Stimulated activated naive CD8-positive, alpha-beta T cell treated with anti-CD3 and anti-CD28 coated beads, Interleukin-15, Interleukin-2, amounts not matched to agents 100 U/mL and 50 U/mL, for 24 hours (primary cell): ENCODE measurements around the gene P2RY11.

Experiments
- ATAC-seq: fragments of 150-1000 bp; cut with Tn5 transposase; one replicate; pipeline ENCODE4 v1.10.0; 2021
- DNase-seq: peaks from one replicate; pipeline ENCODE4 v3.0.0; 2021

P2RY11 gene

DNA sequence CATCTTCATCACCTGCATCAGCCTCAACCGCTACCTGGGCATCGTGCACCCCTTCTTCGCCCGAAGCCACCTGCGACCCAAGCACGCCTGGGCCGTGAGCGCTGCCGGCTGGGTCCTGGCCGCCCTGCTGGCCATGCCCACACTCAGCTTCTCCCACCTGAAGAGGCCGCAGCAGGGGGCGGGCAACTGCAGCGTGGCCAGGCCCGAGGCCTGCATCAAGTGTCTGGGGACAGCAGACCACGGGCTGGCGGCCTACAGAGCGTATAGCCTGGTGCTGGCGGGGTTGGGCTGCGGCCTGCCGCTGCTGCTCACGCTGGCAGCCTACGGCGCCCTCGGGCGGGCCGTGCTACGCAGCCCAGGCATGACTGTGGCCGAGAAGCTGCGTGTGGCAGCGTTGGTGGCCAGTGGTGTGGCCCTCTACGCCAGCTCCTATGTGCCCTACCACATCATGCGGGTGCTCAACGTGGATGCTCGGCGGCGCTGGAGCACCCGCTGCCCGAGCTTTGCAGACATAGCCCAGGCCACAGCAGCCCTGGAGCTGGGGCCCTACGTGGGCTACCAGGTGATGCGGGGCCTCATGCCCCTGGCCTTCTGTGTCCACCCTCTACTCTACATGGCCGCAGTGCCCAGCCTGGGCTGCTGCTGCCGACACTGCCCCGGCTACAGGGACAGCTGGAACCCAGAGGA is 2.6 kb downstream of the P2RY11 start:
- peak; percentile 2 for ATAC-seq
- peak; percentile 32 for DNase-seq

DNA sequence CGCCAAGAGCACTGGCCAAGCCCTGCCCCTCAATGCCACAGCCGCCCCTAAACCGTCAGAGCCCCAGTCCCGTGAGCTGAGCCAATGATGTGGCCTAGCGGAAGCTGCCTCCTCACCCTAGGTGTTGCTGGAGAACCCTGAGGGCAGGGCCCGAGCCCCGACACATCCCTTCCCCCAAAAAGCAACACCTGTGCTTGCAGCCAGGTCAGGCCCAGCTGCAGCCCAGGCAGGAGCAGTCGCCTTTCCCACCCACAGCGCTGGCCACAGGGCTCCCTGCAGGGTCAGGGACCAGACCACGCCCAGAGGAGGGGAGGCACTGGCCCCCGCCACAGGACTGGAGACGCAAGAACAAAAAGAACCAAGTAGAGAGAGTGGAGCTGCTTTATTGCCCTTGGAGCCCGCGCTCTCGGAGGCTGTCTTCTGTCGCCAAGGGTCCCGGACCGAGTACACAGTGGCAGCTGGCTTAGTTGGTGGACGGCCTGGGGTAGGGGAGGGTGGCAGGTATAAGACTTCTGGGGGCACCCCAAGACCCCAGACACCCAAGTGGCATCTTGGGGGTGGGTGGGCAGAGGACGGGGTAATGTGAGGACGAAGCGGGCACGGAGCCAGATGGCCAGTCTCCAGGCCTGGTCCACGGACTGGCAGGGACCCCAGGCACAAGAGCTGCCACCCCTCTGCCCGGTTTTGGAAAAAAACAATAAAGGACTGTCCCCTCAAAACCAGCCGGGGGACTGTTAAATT is 3.3 kb downstream of the P2RY11 start:
- ATAC-seq = peak; percentile 0
- peak; percentile 51 for DNase-seq

DNA sequence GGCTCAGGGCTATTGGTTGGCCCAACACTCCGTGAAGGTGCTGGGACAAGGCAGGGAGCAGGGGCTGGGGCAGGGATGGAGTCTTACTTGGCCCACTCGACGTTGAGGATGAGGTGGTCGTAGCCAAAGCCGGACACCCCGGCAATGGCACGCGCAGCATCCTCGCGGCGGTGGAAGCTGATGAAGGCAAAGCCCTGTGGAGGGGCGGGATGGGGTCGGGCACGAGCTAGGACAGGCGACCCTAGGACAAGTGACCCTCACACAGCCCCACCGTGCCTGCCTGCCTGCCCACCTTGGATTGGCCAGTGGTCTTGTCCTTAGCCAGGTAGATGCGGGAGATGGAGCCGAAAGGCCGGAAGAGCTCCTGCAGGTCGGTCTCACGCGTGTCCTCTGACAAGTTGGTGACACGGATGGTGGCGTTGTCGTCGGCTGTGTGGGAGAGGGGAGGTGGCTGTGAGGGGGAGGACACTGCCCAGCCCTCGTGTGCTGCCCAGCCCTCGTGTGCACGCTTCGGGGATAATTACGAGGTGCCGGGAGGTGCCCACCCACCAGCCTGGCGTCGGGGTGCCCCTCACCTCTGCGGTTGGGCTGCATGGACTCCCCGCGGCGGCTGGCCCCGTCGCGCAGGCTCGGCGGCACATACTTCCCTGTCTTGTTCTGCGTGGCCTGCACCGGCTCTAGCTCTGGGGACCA is 4.0 kb downstream of the P2RY11 start:
- no peak for ATAC-seq
- DNase-seq = peak; percentile 33

DNA sequence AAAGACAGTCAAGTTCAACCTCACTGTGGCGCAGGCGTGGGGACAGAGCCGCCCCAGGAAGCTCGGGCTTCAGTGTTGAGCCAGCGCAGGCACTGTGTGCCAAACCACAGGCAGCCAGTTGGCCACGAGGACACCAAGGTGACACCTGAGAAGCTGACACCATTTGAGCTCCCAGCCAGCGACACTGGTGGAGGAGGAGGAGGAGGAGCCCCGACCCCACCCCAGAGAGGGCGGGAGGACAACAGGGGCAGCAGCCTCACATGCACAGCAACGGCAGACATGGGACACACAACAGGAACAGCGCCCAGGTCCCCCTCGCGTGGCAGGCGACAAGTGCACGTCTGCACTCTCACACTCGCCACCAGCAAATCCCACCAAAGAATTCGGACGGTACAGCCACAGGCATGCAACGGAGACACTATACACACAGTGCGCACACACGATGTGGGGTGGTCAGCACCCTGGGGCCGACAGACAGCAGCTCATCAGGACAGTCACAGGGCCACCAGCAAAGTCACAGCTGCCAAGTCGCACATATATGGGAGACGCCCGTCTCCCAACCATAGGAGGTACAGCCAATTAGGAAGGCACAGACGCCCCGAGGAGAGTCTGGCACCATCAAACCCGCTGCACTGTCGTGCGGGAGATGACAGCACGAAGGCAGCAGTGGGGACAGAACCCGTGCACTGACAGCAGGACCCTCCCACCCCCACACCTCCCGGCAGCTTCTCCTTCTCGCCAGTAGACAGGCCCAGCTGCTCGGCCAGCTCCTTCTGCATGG is 4.8 kb downstream of the P2RY11 start:
- DNase-seq = peak; percentile 36
- ATAC-seq = no peak

DNA sequence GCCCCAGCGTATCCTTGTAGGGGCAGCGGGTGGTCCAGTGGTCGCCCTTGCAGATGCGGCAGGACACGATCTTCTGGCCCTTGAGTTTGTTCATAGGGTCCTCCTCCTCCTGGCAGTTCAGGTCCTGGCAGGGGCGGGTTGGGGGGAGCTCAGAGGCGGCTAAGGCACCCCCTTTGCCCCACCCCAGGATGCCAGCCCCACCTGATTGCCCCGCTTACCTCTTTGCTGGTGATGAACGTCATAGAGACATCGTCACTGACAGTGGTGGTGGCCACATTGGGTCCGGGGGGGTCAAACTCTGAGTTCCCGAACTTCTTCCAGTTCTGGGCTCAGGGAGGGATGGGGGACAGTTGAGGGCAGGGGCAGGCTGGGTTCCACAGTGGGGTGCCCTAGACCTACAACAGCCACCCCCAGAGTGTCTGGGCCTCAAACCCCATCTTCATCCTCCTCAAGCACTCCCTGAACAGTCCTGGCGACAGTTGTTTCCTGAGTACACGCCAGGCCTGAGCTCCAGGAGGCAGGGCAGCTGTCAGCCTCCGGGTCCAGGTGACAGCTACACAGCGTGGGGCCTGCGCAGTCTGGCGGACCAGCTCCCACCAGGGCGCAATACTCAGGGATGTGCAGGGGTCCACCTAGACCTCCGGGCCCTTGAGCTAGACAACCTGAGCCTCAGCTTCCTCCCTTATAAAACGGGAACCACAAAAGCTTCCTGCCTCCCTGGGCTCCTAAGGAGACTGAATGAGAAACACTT is 5.5 kb downstream of the P2RY11 start:
- DNase-seq = no peak
- no peak for ATAC-seq

DNA sequence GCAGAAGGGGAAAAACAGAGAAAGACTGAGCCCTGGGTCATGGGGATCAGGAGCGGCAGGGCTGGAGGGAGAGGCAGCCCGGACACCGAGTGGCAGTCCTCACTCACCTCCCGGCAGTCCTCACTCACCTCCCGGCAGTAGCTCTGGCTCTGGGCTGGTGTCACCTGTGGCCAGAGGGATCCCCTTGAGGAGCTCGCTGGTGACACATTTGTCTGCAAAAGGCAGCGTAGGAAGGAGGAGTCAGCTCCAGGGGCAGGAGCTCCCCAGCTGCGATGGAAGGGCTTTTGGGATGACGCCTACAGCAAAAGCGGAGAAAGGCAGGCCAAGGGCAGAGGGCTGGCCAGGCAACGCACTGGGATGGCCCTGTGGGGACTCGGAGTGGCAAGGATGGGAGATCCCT is 7.5 kb downstream of the P2RY11 start:
- no peak for DNase-seq
- ATAC-seq = no peak

DNA sequence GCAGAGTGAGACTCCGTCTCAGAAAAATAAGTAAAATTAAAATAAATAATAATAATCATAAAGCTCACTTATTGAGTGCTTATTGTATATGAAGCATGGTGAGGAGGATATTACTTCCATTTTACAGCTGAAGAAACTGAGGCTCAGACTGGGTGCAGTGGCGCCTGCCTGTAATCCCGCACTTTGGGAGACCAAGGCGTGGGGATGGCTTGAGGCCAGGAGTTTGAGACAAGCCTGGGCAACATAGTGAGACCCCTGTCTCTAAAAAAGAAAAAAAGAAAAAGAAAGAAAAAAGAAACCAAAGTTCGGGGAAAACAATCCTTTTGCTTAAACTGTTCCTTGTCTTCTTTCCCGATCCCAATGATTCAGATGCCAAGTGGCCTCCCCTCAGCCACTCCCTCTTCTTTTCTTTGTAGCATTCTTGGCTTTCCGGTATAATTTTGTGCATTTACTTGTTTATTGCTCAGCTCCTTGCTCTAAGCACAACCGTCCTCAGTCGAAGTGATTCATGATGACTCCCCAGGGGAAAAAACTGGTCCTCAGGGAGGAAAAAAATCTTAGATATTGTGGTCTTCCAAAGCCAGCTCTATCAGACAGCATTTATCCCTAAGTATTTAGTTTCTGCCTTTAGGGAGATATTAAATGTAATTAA is 9.2 kb downstream of the P2RY11 start:
- ATAC-seq (no peak), DNase-seq (no peak)

DNA sequence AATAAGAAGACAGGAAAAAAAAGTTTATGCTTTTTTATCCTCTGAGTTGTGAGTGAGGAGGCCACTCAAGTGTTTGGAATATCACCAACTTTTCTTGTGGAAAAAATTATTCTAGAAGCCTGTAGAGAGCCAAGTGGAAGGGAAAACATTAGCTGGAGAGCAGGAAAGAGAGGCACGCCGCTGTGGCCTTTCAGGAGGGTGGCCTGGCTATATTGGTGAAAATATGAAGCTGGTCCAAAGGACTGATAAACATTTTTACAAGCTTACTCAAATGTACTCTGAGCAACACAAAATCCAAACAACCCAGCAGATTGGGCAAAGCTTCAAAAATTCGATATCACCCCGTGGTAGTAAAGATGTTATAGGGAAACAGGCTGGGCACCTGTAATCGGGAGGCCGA is 10.6 kb downstream of the P2RY11 start:
- ATAC-seq (no peak), DNase-seq (no peak)

DNA sequence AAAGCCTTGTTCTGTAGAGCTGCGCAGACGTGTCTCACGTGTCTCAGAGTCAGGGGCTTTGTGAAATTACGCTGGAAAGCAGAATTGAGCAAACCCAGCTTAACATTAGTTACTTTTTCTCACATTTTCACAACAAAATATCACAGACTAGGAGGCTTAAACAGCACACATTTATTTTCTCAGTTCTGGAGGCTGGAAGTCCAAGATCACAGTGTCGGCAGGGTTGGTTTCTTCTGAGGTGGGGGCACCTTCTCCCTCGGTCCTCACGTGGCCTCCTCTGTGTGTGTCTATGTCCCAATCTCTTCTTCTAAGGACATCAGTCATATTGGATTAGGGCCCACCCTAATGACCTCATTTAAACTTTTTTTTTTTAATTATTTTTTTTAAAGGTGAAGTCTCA is 12.9 kb downstream of the P2RY11 start:
- ATAC-seq (no peak), DNase-seq (no peak)

DNA sequence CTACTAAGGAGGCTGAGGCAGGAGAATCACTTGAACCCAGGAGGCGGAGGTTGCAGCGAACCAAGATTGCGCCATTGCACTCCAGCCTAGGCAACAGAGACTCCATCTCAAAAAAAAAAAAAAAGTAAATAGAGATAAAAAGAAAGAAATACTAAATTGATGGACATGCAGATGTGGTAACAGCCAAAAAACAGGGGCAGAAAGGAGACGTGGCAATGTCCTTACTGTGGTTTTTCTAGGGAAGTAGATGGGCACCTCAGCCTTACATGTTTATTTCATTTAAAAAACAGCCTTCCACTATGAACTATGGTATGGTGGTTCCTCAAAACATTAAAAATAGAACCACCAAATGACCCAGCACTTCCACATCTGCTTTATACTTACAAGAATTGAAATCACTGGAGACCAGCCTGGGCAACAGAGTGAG is 14.7 kb downstream of the P2RY11 start:
- ATAC-seq (no peak), DNase-seq (no peak)

DNA sequence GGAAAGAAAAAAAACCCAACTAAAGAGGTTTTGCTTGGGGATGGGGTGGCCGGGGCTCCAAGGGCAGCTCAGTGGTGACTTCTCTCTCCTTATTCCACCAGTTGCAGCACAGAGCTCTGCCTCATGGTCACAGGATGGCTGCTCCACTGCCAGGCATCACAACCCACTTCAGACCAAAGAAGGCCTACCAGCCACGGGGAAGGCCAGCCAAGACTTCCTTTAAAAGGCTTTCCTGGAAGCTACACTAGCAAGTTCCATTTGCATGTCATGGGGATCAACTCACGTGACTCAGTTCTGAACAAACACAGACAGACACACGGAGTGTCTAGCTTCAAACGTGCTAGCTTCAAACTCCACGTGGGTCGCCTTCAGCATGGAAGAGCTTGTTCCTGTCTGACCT is 21.4 kb downstream of the P2RY11 start:
- DNase-seq (no peak), ATAC-seq (no peak)

DNA sequence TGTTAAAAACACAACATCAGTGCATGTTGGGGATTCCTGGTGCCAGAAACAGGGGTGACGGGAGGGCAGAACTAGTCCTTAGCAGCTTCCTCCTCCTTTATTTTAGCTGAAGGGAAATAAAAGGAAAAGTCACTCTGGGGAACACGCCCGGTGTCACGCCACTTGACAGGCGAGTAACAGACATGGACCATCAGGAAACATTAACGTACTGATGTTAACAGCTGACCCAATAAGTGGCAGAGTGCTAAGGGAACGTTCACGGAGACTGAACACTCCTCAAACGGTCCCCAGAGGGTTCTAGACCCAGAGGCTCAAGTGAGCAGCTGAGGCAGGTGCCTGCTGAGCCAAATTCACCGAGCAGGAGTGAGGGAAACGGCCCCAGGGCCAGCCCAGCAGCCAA is 22.1 kb downstream of the P2RY11 start:
- ATAC-seq (no peak), DNase-seq (no peak)

DNA sequence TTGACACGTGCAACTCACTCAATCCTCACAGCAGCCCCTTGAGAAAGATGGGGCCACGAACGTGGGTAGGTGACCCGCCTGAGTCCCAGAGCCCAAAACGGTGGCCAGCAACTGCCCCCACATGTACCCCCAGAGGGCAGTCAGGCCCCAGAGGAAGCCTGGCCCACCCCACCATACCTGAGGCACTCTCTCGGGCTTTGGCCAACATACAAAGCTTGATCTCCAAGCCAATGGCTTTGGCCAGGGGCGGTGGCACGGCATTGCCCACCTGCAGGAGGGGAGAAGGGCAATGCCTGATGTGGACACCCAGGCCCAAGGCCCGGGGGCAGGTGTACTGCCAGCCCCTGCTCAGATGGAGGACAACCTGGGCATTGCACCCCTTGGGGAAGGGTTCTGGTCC is 22.5 kb downstream of the P2RY11 start:
- ATAC-seq = no peak

DNA sequence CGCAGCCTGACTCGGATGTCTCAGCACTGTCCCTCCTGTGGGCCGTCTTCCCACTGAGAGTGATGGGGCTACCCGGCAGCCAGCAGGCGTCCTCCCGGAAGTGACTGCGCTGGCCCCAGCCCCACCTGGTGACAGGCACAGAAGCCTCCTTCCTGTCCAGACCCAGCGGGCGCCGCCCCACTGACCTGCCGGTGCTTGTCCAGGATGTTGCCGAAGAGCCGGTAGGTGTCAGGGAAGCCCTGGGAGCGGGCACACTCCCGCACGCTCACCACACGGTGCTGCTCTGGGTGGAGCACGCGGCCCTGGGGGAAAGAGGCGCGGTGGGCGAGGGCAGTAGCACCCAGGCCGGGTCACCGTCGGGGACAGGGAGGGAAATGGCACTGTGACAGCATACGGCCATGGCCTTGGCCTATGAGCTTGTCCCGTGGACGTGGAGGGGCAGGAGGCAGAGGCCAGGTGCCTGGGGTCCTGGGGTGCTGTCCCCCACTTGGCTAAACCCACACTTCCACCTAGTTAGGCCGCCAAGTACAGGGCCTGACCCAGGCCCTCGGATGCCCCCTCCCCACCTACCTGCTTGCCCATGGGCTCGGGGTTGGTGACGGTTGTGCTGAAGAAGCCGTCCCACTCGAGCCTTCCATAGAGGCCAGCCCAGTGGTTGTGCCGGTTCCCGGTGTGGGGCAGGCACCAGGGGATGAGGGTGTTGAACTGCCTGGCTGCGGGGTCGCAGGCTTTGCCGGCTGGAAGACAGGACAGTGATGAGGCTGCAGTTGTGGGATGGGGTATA is 24.2 kb downstream of the P2RY11 start:
- DNase-seq = no peak

More for the DNA sequence above, 22.5 kb downstream of the P2RY11 start:
- DNase-seq = no peak

DNA sequence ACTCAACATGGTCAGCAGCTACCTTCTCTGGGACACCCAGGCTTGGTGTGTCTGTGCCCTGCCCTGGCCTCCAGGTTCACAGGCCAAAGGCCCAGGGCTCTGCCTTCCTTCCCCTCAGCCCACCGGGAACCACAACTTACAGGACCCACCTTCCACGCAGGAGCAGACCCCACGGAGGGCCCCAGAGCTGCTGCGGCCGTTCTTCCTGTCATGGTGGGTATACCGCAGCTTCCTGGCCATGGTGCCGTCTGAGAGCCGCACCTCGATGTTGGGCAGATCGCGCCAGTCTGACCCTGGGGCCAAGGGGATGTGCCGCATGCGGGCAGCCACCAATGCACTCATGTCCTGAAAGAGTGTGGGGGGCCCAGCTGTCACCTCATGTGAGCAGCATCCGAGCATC is 25.4 kb downstream of the P2RY11 start:
- ATAC-seq (no peak), DNase-seq (no peak)

More for the DNA sequence above, 24.2 kb downstream of the P2RY11 start:
- no peak for ATAC-seq

DNA sequence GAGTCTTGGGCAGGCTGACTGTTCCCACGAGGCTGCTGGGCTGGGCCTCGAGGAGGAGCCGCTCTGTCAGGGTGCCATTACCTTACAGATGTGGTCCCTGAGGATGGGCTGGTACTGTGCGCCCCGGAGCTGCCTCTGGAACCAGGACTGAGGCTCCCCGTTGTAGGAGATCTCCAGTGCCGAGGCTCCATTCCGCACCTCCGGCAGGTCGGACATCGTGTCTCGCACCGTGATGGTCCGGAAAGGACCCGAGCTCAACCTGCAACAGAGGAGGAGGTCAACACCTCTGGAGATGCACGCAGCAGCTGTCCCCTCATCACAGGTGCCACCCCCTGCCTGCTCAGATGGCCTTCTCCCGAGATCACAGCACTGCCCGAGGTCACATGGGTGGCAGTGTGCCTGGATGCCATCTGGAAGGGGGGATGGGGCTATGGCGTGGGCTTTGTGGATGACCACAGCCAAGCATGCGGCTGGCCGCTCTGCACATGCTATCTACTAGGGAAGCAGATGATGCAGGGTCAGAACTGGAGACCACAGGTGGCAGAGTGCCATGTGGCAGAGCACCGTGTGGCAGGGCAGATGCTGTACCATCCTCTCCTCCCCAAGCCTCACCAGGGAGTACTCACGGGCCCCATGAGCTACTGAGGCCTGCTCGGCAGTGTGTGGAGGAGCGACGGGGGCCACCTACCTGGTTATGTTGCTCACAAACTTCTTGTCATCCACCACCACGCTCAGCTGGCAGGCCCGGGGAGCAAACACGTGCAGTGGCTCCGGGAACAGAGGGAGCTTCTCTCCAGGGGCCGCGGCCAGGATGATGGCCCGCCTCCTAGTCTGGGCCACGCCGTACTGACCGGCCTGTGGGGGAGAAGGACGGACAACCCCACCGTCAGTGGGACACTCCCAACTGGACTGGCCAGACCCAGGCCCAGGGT is 26.5 kb downstream of the P2RY11 start:
- DNase-seq = no peak
- no peak for ATAC-seq

DNA sequence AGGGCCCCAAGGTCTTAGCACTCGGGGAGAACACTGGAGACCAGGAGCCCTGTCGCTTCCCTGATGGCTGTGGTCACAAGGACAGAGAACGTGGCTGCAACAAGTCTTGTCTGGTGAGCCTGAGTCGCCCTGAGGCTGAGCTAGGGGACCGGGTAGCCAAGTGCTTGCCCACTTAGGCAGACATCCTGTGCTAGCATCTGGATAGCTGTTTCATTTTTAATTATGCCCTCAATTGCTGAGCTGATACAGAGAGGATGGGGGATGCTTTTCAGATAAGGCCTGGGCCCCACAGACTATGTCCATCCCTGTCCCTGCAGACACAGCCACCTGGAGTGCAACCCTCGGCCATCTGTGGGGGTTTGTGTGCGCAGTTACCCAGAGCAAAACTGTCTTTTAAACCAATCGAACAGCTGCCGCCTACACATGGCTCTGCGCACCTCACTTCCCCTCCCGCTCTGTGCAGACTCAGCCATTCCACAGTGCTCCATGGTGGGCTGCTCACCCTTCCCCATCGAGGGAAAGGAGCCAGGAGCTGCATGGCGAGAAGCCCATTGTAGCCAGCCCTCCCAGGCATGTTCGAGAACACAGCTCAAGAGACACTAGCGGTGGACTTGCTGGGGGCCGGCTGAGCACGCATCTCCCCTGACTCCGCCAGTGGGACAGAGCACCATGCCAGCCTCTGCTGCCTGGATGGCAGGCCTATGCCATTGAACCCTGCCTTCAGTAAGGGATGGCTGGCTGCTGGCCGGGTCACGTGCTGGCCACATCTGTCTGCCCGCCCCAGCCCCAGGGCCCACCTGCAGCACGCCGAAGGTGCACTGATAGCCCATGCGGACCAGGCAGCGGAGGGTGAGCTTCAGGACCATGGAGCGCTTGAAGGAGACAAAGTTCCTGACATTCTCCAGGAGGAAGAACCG is 27.6 kb downstream of the P2RY11 start:
- DNase-seq = no peak
- no peak for ATAC-seq

DNA sequence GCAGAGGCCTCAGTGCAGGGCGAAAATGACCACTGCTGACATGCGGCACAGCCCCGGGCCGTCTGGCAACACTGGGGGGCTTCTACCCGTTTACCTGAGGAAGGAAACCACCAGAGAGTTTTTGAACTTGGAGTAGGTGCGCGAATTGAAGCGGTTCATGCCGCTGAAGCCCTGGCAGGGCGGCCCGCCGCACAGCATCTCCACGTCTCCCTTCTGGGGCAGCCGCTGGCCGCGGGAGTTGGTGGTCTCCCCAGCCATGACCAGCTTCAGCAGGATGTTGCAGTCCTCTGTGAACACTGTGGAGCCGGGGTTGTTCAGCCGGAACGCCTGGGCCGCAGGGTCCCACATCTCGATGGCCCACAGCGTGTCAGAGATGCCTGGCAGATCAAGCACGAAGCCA is 28.5 kb downstream of the P2RY11 start:
- no peak for DNase-seq
- ATAC-seq = no peak
